GM19239 (cell line): ENCODE measurements around the gene ALOXE3.
"Not testable (repeated sequence)": the region's sequence is repeated elsewhere in the genome, so short reads cannot be mapped to it uniquely, and the experiment has no call there.

Experiments
- DNase-seq: peaks from one replicate; pipeline ENCODE4 v3.0.0; 2011; ENCODE audit warnings: low spot score; ENCODE audit not compliant: insufficient read length
- FAIRE-seq: peaks from 2 replicates; lab custom pipeline; 2011; peaks lifted over from hg19 to GRCh38; lab: Jason Lieb, UNC

Gene ALOXE3

GRCh38 chr17:8123695-8124349 lies 5.5 kb upstream of the ALOXE3 start, which contains the start of gene HES7:
TSS of gene HES7 (minus strand) at chr17:8124106. CDS start at chr17:8124084, 22 bp downstream.
- no peak for DNase-seq

GRCh38 chr17:8122924-8123694 lies 4.8 kb upstream of the ALOXE3 start:
- FAIRE-seq, result no peak
- DNase-seq, result no peak

More at GRCh38 chr17:8123695-8124349, 5.5 kb upstream of the ALOXE3 start, which contains the start of gene HES7:
- no peak for FAIRE-seq

DNA sequence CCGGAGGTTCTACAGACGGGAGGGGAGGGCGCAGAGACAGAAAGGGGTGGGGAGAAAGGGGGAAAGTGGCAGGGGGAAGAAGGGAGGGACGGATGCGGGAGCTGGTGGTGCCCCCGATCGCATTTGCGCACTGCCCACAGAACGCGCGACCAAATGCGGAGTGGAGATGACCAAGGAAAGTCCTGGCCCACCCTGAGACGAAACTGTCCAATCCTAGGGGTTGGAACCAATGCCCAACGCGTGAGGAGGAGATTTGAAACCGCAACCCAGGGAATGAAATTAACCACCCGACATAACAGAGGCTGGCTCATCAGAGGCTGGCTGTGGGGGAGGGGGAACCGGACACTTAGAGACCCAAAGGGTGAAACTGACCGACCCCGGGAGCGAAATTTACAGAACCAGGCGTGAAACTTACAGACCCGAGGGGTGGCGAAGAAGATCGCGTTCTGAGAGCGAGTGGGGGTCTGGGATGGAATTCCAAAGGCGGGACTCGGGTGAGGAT lies 4.2 kb upstream of the ALOXE3 start:
- DNase-seq, result no peak
- FAIRE-seq, result no peak

- FAIRE-seq (no peak), DNase-seq (no peak)
These were observed 3.5 kb upstream of the ALOXE3 start for GRCh38 chr17:8121681-8122421.

DNA sequence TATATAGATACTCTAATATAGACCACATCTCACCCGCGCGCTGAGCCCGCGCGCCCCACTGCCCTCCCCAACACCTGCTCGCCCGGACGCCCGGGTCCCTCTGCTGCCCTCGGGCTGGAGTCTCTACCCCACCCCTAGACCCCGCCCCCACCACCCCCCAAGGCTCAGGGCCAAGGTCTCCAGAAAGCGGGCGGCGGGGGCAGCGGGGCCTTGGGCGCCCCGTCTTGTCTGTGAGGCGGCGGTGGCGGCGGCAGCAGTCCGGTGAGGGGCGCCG lies 3.0 kb upstream of the ALOXE3 start:
- FAIRE-seq (no peak), DNase-seq (no peak)

- DNase-seq (no peak), FAIRE-seq (no peak)
These were observed 2.4 kb upstream of the ALOXE3 start for GRCh38 chr17:8120520-8121406.

DNA sequence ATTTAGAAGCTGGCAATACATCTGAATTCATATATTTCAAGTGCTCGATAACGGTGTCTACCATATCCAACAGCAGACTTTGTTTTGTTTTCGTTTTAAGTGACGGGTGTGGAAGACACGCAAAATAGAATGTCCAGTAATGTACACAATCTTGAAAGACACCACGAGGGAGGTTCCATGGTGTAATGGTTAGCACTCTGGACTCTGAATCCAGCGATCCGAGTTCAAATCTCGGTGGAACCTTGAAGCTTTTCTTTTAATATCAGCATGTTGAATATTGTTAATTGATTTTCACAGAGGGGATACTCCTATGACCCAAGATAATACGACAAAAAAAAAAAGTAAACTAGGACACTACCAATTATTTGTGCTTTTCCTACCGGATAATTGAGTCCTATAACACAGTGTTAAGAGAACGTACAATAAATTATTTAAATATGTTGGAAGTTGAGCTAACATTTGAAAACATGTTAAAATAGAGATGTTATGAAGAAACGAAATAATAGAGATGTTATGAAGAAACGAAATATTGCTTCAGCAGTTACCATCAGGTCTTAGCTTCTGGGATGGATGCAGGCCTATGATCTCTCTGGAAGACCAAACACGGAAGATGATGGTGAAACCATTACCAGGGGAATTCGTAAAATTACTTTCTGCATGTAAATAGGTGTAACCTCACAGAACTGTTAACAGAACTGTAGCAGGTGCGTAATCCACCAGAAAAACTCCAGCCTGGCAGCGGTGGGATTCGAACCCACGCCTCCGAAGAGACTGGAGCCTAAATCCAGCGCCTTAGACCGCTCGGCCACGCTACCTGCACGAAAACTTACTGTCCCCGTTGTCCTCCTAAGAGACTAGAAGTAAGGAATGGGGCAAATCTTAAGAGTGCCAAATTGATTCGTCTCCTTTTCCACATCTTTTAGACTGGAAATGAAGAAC lies 1.5 kb upstream of the ALOXE3 start:
- FAIRE-seq, result peak; percentile 98

GRCh38 chr17:8118769-8119580 lies 661 bp upstream of the ALOXE3 start:
- DNase-seq (no peak), FAIRE-seq (peak; percentile 87)

More for the DNA sequence above, 1.5 kb upstream of the ALOXE3 start:
- no peak for DNase-seq

GRCh38 chr17:8117367-8117979 lies 841 bp downstream of the ALOXE3 start:
- FAIRE-seq (no peak), DNase-seq (no peak)

DNA sequence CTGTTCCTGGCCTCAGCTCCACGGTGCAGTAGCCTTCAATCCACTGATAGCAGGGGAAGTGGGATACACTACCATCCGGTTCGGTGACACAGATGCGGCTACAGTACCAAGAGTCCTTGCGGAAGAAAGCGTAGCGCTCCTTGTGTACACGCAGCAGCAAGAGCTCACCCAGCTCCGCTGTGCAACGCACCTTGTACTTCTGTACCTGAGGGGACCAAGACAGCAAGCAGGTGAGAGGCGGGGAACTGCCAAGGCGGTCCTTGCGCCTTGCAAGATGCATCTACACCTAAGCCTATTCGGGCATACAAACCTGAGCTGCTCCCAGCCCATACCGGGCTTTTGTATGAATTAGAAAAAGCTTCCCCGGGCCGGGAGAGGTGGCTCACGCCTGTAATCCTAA lies 1.5 kb downstream of the ALOXE3 start:
- no peak for FAIRE-seq
- DNase-seq, result no peak

DNA sequence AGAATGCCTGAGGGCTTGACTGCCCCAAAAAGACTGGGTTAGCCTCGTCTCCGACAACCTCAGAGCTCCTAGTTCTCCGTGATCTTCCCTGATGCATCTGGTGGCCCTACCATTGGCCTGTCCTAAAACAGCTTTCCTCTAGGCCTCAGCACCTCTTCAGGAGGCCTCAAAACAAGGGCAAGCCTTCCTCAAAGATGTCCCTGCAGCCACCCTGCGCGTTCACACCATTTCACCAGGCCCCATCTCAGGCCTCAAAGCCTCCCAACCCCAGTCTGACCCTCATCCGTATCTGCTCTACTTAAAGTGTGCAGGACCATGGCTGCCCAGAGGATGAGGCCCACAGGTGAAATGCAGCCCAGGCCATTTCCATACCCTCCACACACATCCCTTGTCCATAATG lies 7.4 kb downstream of the ALOXE3 start:
- DNase-seq, result no peak
- no peak for FAIRE-seq

DNA sequence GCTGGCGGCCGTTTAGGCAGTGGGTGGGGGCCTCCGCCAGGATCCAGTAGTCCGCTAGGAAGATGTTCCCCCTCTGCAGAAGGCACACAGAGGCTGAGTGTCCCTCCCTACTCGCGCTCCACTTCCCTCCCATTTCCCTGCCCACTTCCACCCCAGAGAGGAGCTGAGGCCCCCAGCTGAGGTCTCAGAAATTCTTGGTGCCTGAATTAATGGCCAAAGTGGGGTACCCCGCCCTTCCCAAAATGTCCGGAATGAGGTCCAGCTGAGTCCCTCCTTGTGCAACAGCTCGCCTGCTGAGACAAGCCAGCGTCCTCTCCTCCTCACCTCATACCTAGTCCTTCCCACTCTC lies 7.9 kb downstream of the ALOXE3 start:
- no peak for FAIRE-seq
- no peak for DNase-seq

- FAIRE-seq (peak; percentile 68), DNase-seq (peak; percentile 74)
These were observed 8.5 kb downstream of the ALOXE3 start for GRCh38 chr17:8109661-8110455.

- FAIRE-seq (no peak), DNase-seq (no peak)
These were observed 9.2 kb downstream of the ALOXE3 start for GRCh38 chr17:8108972-8109660.

- DNase-seq, FAIRE-seq: not testable (repeated sequence)
These were observed 11.3 kb downstream of the ALOXE3 start for GRCh38 chr17:8106980-8107379.

GRCh38 chr17:8105957-8106398 lies 12.3 kb downstream of the ALOXE3 start:
- DNase-seq (no peak), FAIRE-seq (no peak)
